Activated T-helper 17 cell treated with anti-CD3 and anti-CD28 coated beads, Interleukin-2, amount 50 U/mL, for 72 hours (primary cell): ENCODE results near the gene SLC17A3. TPM values are rescaled to one million over a fixed set of nuclear protein-coding genes. Genes with fewer than 3 reads are reported as not detected.

Experiments used
- ATAC-seq: fragments of 150-1000 bp; cut with Tn5 transposase; replicated peaks from 2 replicates; pipeline ENCODE4 v1.10.0; 2021; ENCODE audit warnings: mild to moderate bottlenecking, moderate library complexity
- H3K27ac Mint-ChIP-seq: one replicate; pipeline ENCODE4 v1.8.0; 2022; ENCODE audit warnings: mixed read lengths
- H3K27me3 Mint-ChIP-seq: one replicate; pipeline ENCODE4 v1.8.0; 2022; ENCODE audit warnings: mixed read lengths
- H3K36me3 Mint-ChIP-seq: one replicate; pipeline ENCODE4 v1.8.0; 2022; ENCODE audit warnings: low read depth, mild to moderate bottlenecking, mixed read lengths
- H3K4me1 Mint-ChIP-seq: one replicate; pipeline ENCODE4 v1.8.0; 2022; ENCODE audit warnings: mixed read lengths
- H3K4me3 Mint-ChIP-seq: one replicate; pipeline ENCODE4 v1.8.0; 2022; ENCODE audit warnings: mild to moderate bottlenecking, mixed read lengths
- H3K9me3 Mint-ChIP-seq: one replicate; pipeline ENCODE4 v1.8.0; 2022; ENCODE audit warnings: mixed read lengths
- total RNA-seq, 2 donors: library from RNA; stranded (reverse); gene quantifications; one replicate each; pipeline ENCODE4 v1.2.3, GENCODE V29; 2022

Gene SLC17A3
- total RNA-seq, 2 donors from 2014 or later = 0.21 to 0.67 TPM

GRCh38 chr6:25875926-25876602 is 2.0 kb upstream of the SLC17A3 start:
- no peak overlapping the region for H3K27ac Mint-ChIP-seq
- no peaks in the 10 kb centered on the region for H3K36me3 Mint-ChIP-seq
- no peak overlapping the region for H3K4me3 Mint-ChIP-seq
- no peaks in the 10 kb centered on the region for H3K9me3 Mint-ChIP-seq
- peaks cover 3% of the 10 kb centered on the region for H3K27me3 Mint-ChIP-seq
- peaks cover 14% of the 10 kb centered on the region for H3K4me1 Mint-ChIP-seq
- ATAC-seq = no peak

DNA sequence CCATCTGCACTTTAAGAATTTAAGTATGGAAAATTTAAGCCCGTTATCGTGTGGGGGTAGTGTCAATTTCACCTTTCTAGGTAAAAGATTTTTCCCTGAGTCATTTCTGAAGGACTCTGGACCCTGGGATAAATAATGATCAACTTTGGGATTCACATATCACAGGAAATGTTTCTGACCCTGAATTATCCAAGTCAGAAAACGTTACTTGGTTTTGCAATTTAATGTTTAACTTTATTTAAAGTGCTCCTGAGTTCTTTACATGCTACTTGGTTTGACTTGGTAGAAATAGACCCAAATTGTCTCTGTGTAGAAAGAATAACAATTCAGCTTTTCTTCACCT is 1.5 kb upstream of the SLC17A3 start:
- no peak overlapping the region for H3K27ac Mint-ChIP-seq
- peaks cover 3% of the 10 kb centered on the region for H3K27me3 Mint-ChIP-seq
- H3K4me3 Mint-ChIP-seq = no peak overlapping the region
- H3K36me3 Mint-ChIP-seq = no peaks in the 10 kb centered on the region
- H3K9me3 Mint-ChIP-seq = no peaks in the 10 kb centered on the region
- peaks cover 14% of the 10 kb centered on the region for H3K4me1 Mint-ChIP-seq
- no peak for ATAC-seq

- H3K27me3 Mint-ChIP-seq = peaks cover 3% of the 10 kb centered on the region
- H3K4me3 Mint-ChIP-seq = peak overlapping the region; percentile 3
- H3K27ac Mint-ChIP-seq = no peak overlapping the region
- H3K36me3 Mint-ChIP-seq = no peaks in the 10 kb centered on the region
- ATAC-seq = peak; percentile 56
- H3K4me1 Mint-ChIP-seq = peaks cover 14% of the 10 kb centered on the region
- no peaks in the 10 kb centered on the region for H3K9me3 Mint-ChIP-seq
These were observed 949 bp upstream of the SLC17A3 start for GRCh38 chr6:25874822-25875562.

DNA sequence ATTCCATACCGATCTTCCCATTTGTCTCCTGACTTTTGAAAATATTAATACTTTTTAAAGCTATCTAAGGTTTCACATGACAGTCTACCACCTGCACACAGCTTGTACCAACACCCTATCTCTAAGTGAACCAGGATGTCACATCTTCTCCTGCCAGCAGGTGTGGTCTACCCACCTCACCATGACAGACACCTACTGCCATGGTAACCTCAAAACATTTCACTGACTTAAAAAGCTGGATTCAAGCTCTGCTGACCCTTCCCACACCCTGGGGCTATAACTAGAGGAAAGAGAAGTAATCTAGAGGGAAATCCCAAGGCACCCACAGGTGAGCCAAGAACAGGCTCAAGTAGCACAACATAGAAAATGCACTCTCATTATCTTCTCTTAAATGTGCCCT is 1.2 kb downstream of the SLC17A3 start:
- ATAC-seq = no peak
- Mint-ChIP-seq H3K4me3 (no peak overlapping the region), H3K9me3 (no peaks in the 10 kb centered on the region), H3K4me1 (peaks cover 14% of the 10 kb centered on the region), H3K27ac (no peak overlapping the region), H3K27me3 (no peaks in the 10 kb centered on the region), H3K36me3 (no peaks in the 10 kb centered on the region)

DNA sequence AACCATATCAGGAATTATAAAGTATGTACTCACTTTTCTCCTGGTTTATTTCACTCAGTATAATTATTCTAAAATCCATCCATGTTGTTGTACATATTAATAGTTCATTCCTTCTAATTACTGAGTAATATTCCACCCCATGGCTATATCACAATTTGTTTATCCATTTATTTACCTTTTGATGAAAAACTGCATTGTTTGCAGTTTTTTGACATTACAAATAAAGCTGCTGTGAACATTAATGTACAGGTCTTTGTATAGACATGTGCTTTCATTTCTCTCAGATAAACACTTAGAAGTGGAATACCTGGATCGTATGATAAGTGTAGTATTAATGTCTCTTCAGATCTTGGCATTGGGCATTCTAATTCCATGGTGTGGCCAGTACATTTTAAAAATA is 4.2 kb downstream of the SLC17A3 start:
- Mint-ChIP-seq H3K4me3 (no peak overlapping the region), H3K9me3 (no peaks in the 10 kb centered on the region), H3K4me1 (peaks cover 21% of the 10 kb centered on the region), H3K27me3 (no peaks in the 10 kb centered on the region), H3K27ac (no peak overlapping the region), H3K36me3 (no peaks in the 10 kb centered on the region)
- no peak for ATAC-seq

GRCh38 chr6:25868436-25869183 is 5.4 kb downstream of the SLC17A3 start:
- Mint-ChIP-seq H3K27me3 (no peaks in the 10 kb centered on the region), H3K4me1 (peaks cover 20% of the 10 kb centered on the region), H3K4me3 (no peak overlapping the region), H3K27ac (no peak overlapping the region), H3K9me3 (no peaks in the 10 kb centered on the region), H3K36me3 (no peaks in the 10 kb centered on the region)
- ATAC-seq = peak; percentile 73

DNA sequence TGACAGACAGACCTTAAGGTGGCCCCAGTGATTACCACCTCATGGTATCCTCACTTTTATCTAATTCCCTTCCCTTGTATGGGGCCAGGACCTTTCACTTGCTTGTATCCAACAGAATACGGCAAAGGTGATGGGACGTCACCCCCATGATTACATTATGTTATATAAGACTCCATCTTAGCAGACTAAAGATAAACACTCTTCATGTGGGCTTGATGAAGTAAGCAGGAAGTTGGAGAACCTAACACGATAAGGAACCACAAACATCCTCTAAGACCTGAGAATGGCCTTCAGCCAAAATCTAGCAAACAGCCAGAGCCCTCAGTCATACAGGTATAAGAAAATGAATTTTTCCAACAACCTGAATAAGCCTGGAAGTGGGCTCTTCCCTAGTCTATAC is 8.0 kb downstream of the SLC17A3 start:
- Mint-ChIP-seq H3K9me3 (no peaks in the 10 kb centered on the region), H3K27me3 (no peaks in the 10 kb centered on the region), H3K27ac (peak overlapping the region; percentile 62), H3K4me1 (peaks cover 12% of the 10 kb centered on the region), H3K36me3 (no peaks in the 10 kb centered on the region), H3K4me3 (peak overlapping the region; percentile 46)
- ATAC-seq = peak; percentile 76

- peaks cover 13% of the 10 kb centered on the region for H3K4me1 Mint-ChIP-seq
- no peak for ATAC-seq
- H3K4me3 Mint-ChIP-seq = no peak overlapping the region
- H3K9me3 Mint-ChIP-seq = no peaks in the 10 kb centered on the region
- H3K36me3 Mint-ChIP-seq = no peaks in the 10 kb centered on the region
- H3K27ac Mint-ChIP-seq = no peak overlapping the region
- H3K27me3 Mint-ChIP-seq = no peaks in the 10 kb centered on the region
These were observed 10.7 kb downstream of the SLC17A3 start for GRCh38 chr6:25863360-25863759.

DNA sequence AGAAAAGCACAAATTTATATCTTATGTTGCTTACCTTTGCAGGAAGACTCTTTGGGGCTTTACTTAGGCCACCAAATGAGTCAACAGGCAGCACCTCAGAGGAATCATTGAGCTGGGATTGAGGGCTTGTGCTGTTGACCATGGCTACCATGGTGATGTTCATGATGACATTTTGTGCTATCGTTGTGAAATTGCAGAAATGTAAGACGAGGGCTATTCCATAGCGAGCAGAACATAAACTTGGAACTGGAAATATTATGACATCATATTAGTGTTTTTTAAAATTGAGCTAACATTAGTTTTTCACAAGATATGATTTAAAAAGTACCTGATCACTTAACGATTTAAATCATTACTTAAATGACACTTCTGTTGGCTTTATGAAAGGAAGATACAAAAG is 11.8 kb downstream of the SLC17A3 start:
- peaks cover 19% of the 10 kb centered on the region for H3K4me1 Mint-ChIP-seq
- no peaks in the 10 kb centered on the region for H3K27me3 Mint-ChIP-seq
- no peaks in the 10 kb centered on the region for H3K36me3 Mint-ChIP-seq
- no peaks in the 10 kb centered on the region for H3K9me3 Mint-ChIP-seq
- no peak overlapping the region for H3K4me3 Mint-ChIP-seq
- no peak for ATAC-seq
- H3K27ac Mint-ChIP-seq = no peak overlapping the region

DNA sequence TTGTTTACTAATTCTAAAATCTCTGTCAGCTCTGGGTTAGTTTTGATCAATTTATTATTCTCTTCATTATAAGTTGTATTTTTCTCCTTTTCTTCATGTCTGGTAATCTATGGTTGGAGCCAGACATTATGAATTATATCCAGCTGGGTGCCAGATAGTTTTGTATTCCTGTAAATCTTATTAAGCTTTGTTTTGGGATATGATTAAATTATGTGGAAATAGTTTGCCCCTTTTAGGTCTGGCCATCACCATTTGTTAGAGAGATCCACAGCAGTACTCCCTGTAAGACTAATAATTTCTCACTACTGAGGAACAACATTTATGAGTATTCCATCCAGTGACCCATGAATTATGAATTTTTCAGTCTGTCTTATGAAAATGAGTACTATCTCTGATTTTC is 21.3 kb downstream of the SLC17A3 start:
- H3K4me3 Mint-ChIP-seq = no peak overlapping the region
- H3K9me3 Mint-ChIP-seq = no peaks in the 10 kb centered on the region
- H3K36me3 Mint-ChIP-seq = no peaks in the 10 kb centered on the region

DNA sequence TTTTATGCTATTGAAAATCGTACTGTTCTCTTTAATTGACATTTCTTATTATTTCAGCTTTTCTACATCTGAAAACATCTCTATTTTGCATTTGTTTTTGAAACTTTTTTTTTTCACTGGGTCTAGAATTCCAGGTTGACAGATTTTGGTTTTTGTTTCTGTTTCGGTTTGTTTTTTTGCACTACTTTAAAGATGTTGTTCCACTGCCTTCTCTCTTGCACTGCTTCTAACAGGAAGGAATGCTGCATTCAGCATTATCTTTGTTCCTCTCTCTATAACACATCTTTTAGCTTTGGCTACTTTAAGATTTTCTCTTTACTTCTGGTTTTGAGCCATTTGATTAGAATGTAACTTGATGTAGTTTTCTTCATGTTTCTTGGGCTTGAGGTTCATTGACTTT is 22.1 kb downstream of the SLC17A3 start:
- peak overlapping the region; percentile 27 for H3K4me3 Mint-ChIP-seq
- ATAC-seq = no peak
- peaks cover 4% of the 10 kb centered on the region for H3K27me3 Mint-ChIP-seq
- H3K4me1 Mint-ChIP-seq = peaks cover 11% of the 10 kb centered on the region
- H3K36me3 Mint-ChIP-seq = no peaks in the 10 kb centered on the region
- no peaks in the 10 kb centered on the region for H3K9me3 Mint-ChIP-seq
- H3K27ac Mint-ChIP-seq = no peak overlapping the region

More for the DNA sequence above, 21.3 kb downstream of the SLC17A3 start:
- no peak for ATAC-seq
- H3K4me1 Mint-ChIP-seq = peaks cover 11% of the 10 kb centered on the region
- H3K27me3 Mint-ChIP-seq = no peaks in the 10 kb centered on the region
- H3K27ac Mint-ChIP-seq = no peak overlapping the region

DNA sequence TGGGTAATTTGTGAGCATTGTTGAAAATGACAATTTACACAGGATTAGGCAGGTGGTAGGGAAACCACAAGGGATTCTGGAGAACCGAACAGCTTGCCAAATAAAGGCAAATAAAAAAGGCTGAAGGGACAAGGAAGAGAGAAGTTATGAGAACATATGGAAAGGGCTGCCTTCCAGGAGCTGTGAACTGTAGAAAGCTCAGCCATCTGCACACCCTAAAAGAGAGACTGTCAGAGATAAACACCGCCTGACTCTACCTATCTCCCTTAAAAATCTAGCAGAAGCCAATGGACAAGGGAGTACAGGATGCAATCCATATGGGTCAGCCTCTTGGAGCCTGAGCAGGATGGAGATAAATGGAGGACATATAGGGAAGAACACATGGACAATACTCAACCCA is 29.5 kb downstream of the SLC17A3 start:
- no peak overlapping the region for H3K4me3 Mint-ChIP-seq
- ATAC-seq = no peak
- H3K27ac Mint-ChIP-seq = no peak overlapping the region
- H3K9me3 Mint-ChIP-seq = no peaks in the 10 kb centered on the region
- peaks cover 13% of the 10 kb centered on the region for H3K27me3 Mint-ChIP-seq
- H3K36me3 Mint-ChIP-seq = no peaks in the 10 kb centered on the region
- H3K4me1 Mint-ChIP-seq = no peaks in the 10 kb centered on the region

- Mint-ChIP-seq H3K27me3 (peaks cover 13% of the 10 kb centered on the region), H3K9me3 (no peaks in the 10 kb centered on the region), H3K4me3 (no peak overlapping the region), H3K36me3 (no peaks in the 10 kb centered on the region), H3K27ac (no peak overlapping the region), H3K4me1 (no peaks in the 10 kb centered on the region)
- ATAC-seq = peak; percentile 95
These were observed 31.5 kb downstream of the SLC17A3 start for GRCh38 chr6:25842526-25842925.

DNA sequence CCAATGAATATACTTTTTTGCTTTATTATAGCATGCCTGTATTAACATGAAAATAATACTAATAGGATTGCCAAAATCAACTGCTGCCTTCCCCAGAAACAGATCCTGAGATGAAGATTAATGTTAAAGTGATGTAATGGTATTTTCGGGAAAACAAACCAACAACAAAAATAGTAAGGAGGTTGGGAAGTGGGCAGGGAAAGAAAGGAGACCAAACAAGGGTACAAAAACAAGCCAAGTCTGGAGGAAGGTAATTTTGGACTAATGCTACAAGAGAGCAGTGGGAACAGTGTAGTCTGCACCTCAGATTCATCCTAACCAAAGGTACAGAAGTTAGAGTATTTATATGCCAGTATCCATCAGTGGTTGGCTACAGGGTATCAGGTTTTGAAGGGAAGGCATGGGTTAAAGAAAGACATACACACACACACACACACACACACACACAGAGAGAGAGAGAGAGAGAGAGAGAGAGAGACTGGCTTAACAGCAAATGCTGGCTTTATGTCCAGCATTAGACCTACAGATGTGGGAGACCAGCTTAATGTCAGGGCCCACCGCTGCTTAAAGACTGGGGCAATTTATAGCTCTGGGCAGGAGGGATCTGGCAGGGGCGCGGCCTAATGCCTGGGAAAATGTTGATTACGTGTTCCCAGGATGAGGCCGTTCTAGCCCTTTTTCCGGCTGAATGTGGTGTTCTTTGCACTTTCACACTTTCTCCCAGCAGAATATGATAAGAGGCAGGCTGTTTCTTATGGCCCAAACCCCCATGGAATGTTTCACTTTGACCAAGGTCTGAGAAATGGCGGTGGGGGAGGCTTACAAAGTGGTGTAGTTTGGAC is 38.4 kb downstream of the SLC17A3 start:
- H3K27me3 Mint-ChIP-seq = peaks cover 20% of the 10 kb centered on the region
- H3K4me3 Mint-ChIP-seq = no peak overlapping the region
- no peak for ATAC-seq
- H3K27ac Mint-ChIP-seq = no peak overlapping the region
- no peaks in the 10 kb centered on the region for H3K36me3 Mint-ChIP-seq
- no peaks in the 10 kb centered on the region for H3K4me1 Mint-ChIP-seq
- no peaks in the 10 kb centered on the region for H3K9me3 Mint-ChIP-seq
